ENCODE results near the gene GPR31.
A peak's percentile ranks its signal among the peaks of the same experiment; 100 is the strongest.
"Not testable (repeated sequence)": the region's sequence is repeated elsewhere in the genome, so short reads cannot be mapped to it uniquely, and the experiment has no call there.

The GPR31 gene

GRCh38 chr6:167157863-167158262, at the start of gene GPR31:
Gene GPR31 (minus strand): TSS chr6:167157980. CDS start chr6:167157831, 149 bp downstream.
- no peak for FAIRE-seq

GRCh38 chr6:167207527-167207926, 49.7 kb upstream of the GPR31 start:
- FAIRE-seq: no peak

- not testable (repeated sequence) for FAIRE-seq
Observed at GRCh38 chr6:167205316-167205715, 47.5 kb upstream of the GPR31 start.

- FAIRE-seq: not testable (repeated sequence)
Observed at GRCh38 chr6:167204059-167204348, 46.2 kb upstream of the GPR31 start.

- FAIRE-seq: not testable (repeated sequence)
Observed at GRCh38 chr6:167203261-167204058, 45.7 kb upstream of the GPR31 start.

GRCh38 chr6:167202613-167203012, 44.8 kb upstream of the GPR31 start:
- FAIRE-seq: not testable (repeated sequence)

GRCh38 chr6:167200806-167201205, 43.0 kb upstream of the GPR31 start:
- no peak for FAIRE-seq

- not testable (repeated sequence) for FAIRE-seq
Observed at GRCh38 chr6:167195941-167196610, 38.3 kb upstream of the GPR31 start.

GRCh38 chr6:167193515-167194125, 35.8 kb upstream of the GPR31 start:
- FAIRE-seq: not testable (repeated sequence)

- FAIRE-seq: not testable (repeated sequence)
Observed at GRCh38 chr6:167191043-167191583, 33.3 kb upstream of the GPR31 start.

GRCh38 chr6:167187275-167187674, 29.5 kb upstream of the GPR31 start:
- FAIRE-seq: not testable (repeated sequence)

GRCh38 chr6:167185101-167185500, 27.3 kb upstream of the GPR31 start:
- FAIRE-seq: not testable (repeated sequence)

GRCh38 chr6:167182913-167183314, 25.1 kb upstream of the GPR31 start:
- FAIRE-seq: peak; percentile 75

GRCh38 chr6:167181351-167181750, 23.6 kb upstream of the GPR31 start:
- not testable (repeated sequence) for FAIRE-seq

- FAIRE-seq: not testable (repeated sequence)
Observed at GRCh38 chr6:167180086-167180485, 22.3 kb upstream of the GPR31 start.

GRCh38 chr6:167178896-167179655, 21.3 kb upstream of the GPR31 start:
- FAIRE-seq: not testable (repeated sequence)

GRCh38 chr6:167177271-167177670, 19.5 kb upstream of the GPR31 start:
- FAIRE-seq: not testable (repeated sequence)

- not testable (repeated sequence) for FAIRE-seq
Observed at GRCh38 chr6:167172011-167172410, 14.2 kb upstream of the GPR31 start.

- not testable (repeated sequence) for FAIRE-seq
Observed at GRCh38 chr6:167171300-167171699, 13.5 kb upstream of the GPR31 start.

- not testable (repeated sequence) for FAIRE-seq
Observed at GRCh38 chr6:167169867-167170266, 12.1 kb upstream of the GPR31 start.

GRCh38 chr6:167168296-167168695, 10.5 kb upstream of the GPR31 start:
- FAIRE-seq: not testable (repeated sequence)

GRCh38 chr6:167167699-167168098, 9.9 kb upstream of the GPR31 start:
- not testable (repeated sequence) for FAIRE-seq

Measured in colon (tissue), 2 donors.